Measurements from ENCODE around the gene IQSEC3. TPM values are rescaled to one million over a fixed set of nuclear protein-coding genes. Genes with fewer than 3 reads are reported as not detected.

The IQSEC3 gene
- total RNA-seq, 2 experiments from 2014 or later, result not detected

DNA sequence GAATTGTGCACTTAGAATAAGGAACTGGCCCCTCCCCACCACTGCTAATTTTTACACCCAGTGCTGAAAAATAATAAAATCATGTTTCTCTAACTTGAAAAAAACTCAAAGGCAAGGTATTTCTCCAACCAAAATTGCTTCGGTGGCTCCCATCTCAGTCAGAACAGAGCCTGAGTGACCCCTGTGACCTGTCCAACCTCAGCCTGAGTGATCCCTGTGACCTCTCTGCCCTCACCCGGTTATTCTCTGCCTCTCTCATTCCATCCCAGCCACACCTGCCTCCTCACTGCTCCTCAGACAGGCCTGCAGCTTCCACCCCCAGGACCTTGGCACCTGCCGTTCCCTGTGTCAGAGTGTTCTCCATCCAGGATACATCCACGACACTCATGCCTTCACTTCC lies 142.2 kb downstream of the IQSEC3 start:
- POLR2A ChIA-PET, result no interaction called here
- Histone ChIP-seq H3K9me3 (ENCODE audit: low read length) (no peaks in the 10 kb centered on the region), H3K4me2 (ENCODE audit: low read length) (no peak overlapping the region), H3K79me2 (ENCODE audit: insufficient read depth, low read depth, low read length) (no peaks in the 10 kb centered on the region), H3K27ac (ENCODE audit: low read depth, low read length, poor library complexity, severe bottlenecking) (no peak overlapping the region), H3K4me1 (ENCODE audit: insufficient read depth, low read length, poor library complexity, severe bottlenecking) (no peaks in the 10 kb centered on the region), H4K20me1 (ENCODE audit: insufficient read depth, low read length) (no peaks in the 10 kb centered on the region), H3K36me3 (ENCODE audit: insufficient read depth, low read length) (no peaks in the 10 kb centered on the region), H2AFZ (ENCODE audit: low read length) (no peak overlapping the region), H3K9me2 (ENCODE audit: insufficient read depth, low read length) (no peaks in the 10 kb centered on the region), H3K4me3 (ENCODE audit: low read depth, low read length, poor library complexity, severe bottlenecking) (no peak overlapping the region)
- BruUV-seq (replicated peaks), result no TSS peak
- DNase-seq (ENCODE audit: low spot score), result no peak
- intact Hi-C loops (cut with micrococcal nuclease; ENCODE audit: unreplicated experiment), result no loop called here
- CTCF ChIA-PET (ENCODE audit: unreplicated experiment), result no interaction called here
- TF ChIP-seq CTCF (conservative IDR thresholded peaks at IDR 0.05; ENCODE audit: low read length) (no peak), EZH2phosphoT487 (IDR thresholded peaks at IDR 0.05; ENCODE audit: borderline replicate concordance, low read depth, low read length) (no peak)

GRCh38 chr12:209246-209645 lies 142.7 kb downstream of the IQSEC3 start:
- no peaks in the 10 kb centered on the region for H3K9me2 ChIP-seq (ENCODE audit: insufficient read depth, low read length)
- BruUV-seq (replicated peaks), result no TSS peak
- no peak overlapping the region for H3K27ac ChIP-seq (ENCODE audit: low read depth, low read length, poor library complexity, severe bottlenecking)
- TF ChIP-seq CTCF (conservative IDR thresholded peaks at IDR 0.05; ENCODE audit: low read length) (no peak), EZH2phosphoT487 (IDR thresholded peaks at IDR 0.05; ENCODE audit: borderline replicate concordance, low read depth, low read length) (no peak)
- no peaks in the 10 kb centered on the region for H3K4me1 ChIP-seq (ENCODE audit: insufficient read depth, low read length, poor library complexity, severe bottlenecking)
- H2AFZ ChIP-seq (ENCODE audit: low read length), result no peak overlapping the region
- no peak for DNase-seq (ENCODE audit: low spot score)
- H3K4me2 ChIP-seq (ENCODE audit: low read length), result no peak overlapping the region
- no peaks in the 10 kb centered on the region for H3K9me3 ChIP-seq (ENCODE audit: low read length)
- H4K20me1 ChIP-seq (ENCODE audit: insufficient read depth, low read length), result no peaks in the 10 kb centered on the region
- intact Hi-C loops (cut with micrococcal nuclease; ENCODE audit: unreplicated experiment), result no loop called here
- CTCF ChIA-PET (ENCODE audit: unreplicated experiment), result no interaction called here
- H3K4me3 ChIP-seq (ENCODE audit: low read depth, low read length, poor library complexity, severe bottlenecking), result no peak overlapping the region
- POLR2A ChIA-PET, result no interaction called here
- no peaks in the 10 kb centered on the region for H3K36me3 ChIP-seq (ENCODE audit: insufficient read depth, low read length)
- H3K79me2 ChIP-seq (ENCODE audit: insufficient read depth, low read depth, low read length), result no peaks in the 10 kb centered on the region

- TF ChIP-seq EZH2phosphoT487 (IDR thresholded peaks at IDR 0.05; ENCODE audit: borderline replicate concordance, low read depth, low read length) (no peak), CTCF (conservative IDR thresholded peaks at IDR 0.05; ENCODE audit: low read length) (no peak)
- BruUV-seq (replicated peaks), result no TSS peak
Observed at GRCh38 chr12:209851-210250, 143.3 kb downstream of the IQSEC3 start.

More at GRCh38 chr12:209851-210250, 143.3 kb downstream of the IQSEC3 start:
- no peak overlapping the region for H3K4me2 ChIP-seq (ENCODE audit: low read length)
- no peak overlapping the region for H3K27ac ChIP-seq (ENCODE audit: low read depth, low read length, poor library complexity, severe bottlenecking)
- intact Hi-C loops (cut with micrococcal nuclease; ENCODE audit: unreplicated experiment), result no loop called here
- H3K36me3 ChIP-seq (ENCODE audit: insufficient read depth, low read length), result no peaks in the 10 kb centered on the region
- DNase-seq (ENCODE audit: low spot score), result no peak
- no peaks in the 10 kb centered on the region for H4K20me1 ChIP-seq (ENCODE audit: insufficient read depth, low read length)
- H3K4me1 ChIP-seq (ENCODE audit: insufficient read depth, low read length, poor library complexity, severe bottlenecking), result no peaks in the 10 kb centered on the region
- H3K79me2 ChIP-seq (ENCODE audit: insufficient read depth, low read depth, low read length), result no peaks in the 10 kb centered on the region
- CTCF ChIA-PET (ENCODE audit: unreplicated experiment), result no interaction called here
- no peaks in the 10 kb centered on the region for H3K9me2 ChIP-seq (ENCODE audit: insufficient read depth, low read length)
- POLR2A ChIA-PET, result no interaction called here
- no peak overlapping the region for H2AFZ ChIP-seq (ENCODE audit: low read length)
- no peak overlapping the region for H3K4me3 ChIP-seq (ENCODE audit: low read depth, low read length, poor library complexity, severe bottlenecking)
- no peaks in the 10 kb centered on the region for H3K9me3 ChIP-seq (ENCODE audit: low read length)

Measured in OCI-LY7 (cell line).